Measurements from ENCODE around the gene RNF144A. TPM values are rescaled to one million over a fixed set of nuclear protein-coding genes. Genes with fewer than 3 reads are reported as not detected.

Gene RNF144A
- total and polyA plus RNA-seq, 10 of the 15 experiments (the other 5 are each of a cell fraction or from before 2014, with no cell fraction given), result 0.02 to 12.1 (median 0.48) TPM; not detected in 1

GRCh38 chr2:6930923-6931647 lies 13.9 kb downstream of the RNF144A start:
- no peaks in the 10 kb centered on the region for H3K79me2 ChIP-seq (ENCODE audit: control insufficient read depth, insufficient read depth, low read length)
- ChIA-PET SMC1A (ENCODE audit: uncharacterized antibody, unreplicated experiment) (interaction anchor here (2.2 to 2.3 kb wide), 2 partner anchors 9 to 11 kb away, joined by 11 read pairs; no protein-coding TSS in a partner anchor), RAD21 (ENCODE audit: unreplicated experiment) (no interaction called here), POLR2A (no interaction called here), CTCF (no interaction called here)
- peaks cover 4% of the 10 kb centered on the region; the same call in 1 of the 3 replicates for H3K9me3 ChIP-seq (replicated peaks; ENCODE audit: control insufficient read depth, insufficient read depth, low read length)
- no peak overlapping the region for H2AFZ ChIP-seq (ENCODE audit: control insufficient read depth, low read depth, low read length)
- H3K9ac ChIP-seq (ENCODE audit: control insufficient read depth, insufficient read depth, low read length), result no peak overlapping the region
- no peak overlapping the region for H3K27ac ChIP-seq (ENCODE audit: control insufficient read depth, insufficient read depth)
- no peak for TF ChIP-seq GABPA (IDR thresholded peaks at IDR 0.05; ENCODE audit: low read depth)
- no peak for TF ChIP-seq CREM (IDR thresholded peaks at IDR 0.05; ENCODE audit: low read depth)
- no peak for TF ChIP-seq MXI1 (IDR thresholded peaks at IDR 0.05; ENCODE audit: low read depth, low read length)
- no peak for TF ChIP-seq CHD4 (IDR thresholded peaks at IDR 0.05)
- no peak for TF ChIP-seq NFYA (IDR thresholded peaks at IDR 0.05; ENCODE audit: borderline replicate concordance, low read depth, low read length)
- no peak for TF ChIP-seq ZNF274 (IDR thresholded peaks at IDR 0.05; ENCODE audit: insufficient read depth, insufficient read length)
- TF ChIP-seq, protein P1, sequence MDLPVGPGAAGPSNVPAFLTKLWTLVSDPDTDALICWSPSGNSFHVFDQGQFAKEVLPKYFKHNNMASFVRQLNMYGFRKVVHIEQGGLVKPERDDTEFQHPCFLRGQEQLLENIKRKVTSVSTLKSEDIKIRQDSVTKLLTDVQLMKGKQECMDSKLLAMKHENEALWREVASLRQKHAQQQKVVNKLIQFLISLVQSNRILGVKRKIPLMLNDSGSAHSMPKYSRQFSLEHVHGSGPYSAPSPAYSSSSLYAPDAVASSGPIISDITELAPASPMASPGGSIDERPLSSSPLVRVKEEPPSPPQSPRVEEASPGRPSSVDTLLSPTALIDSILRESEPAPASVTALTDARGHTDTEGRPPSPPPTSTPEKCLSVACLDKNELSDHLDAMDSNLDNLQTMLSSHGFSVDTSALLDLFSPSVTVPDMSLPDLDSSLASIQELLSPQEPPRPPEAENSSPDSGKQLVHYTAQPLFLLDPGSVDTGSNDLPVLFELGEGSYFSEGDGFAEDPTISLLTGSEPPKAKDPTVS (IDR thresholded peaks at IDR 0.05; ENCODE audit: low read depth, low read length), result no peak
- TF ChIP-seq ZNF207 (IDR thresholded peaks at IDR 0.05; ENCODE audit: borderline replicate concordance), result no peak
- no peak for TF ChIP-seq HDAC6 (IDR thresholded peaks at IDR 0.05; ENCODE audit: unreplicated experiment)
- no peak for TF ChIP-seq TARDBP (IDR thresholded peaks at IDR 0.05; ENCODE audit: borderline replicate concordance)
- FAIRE-seq (no peak), DNase-seq (ENCODE audit: low read depth, low spot score) (no peak), ATAC-seq (0 out of 3 replicates have a peak, but pooled peaks have one; percentile 30)
- in situ Hi-C loops (cut with MboI) (no loop called here), intact Hi-C loops (cut with micrococcal nuclease; ENCODE audit: unreplicated experiment) (no loop called here)
- H3K4me2 ChIP-seq (ENCODE audit: control insufficient read depth, insufficient read depth), result no peak overlapping the region
- BruUV-seq (replicated peaks), result no TSS peak
- H3K4me3 ChIP-seq, result no peak overlapping the region
- H3K27me3 ChIP-seq (replicated peaks in 1 of 2; ENCODE audit: control insufficient read depth in 2 of 2, insufficient read depth in 2 of 2, low read length in 1 of 2), result no peaks in the 10 kb centered on the region
- peaks cover 9% of the 10 kb centered on the region; the same call in 1 of the 2 replicates for H3K4me1 ChIP-seq (ENCODE audit: control insufficient read depth, insufficient read depth, low read length)
- no peaks in the 10 kb centered on the region for H4K20me1 ChIP-seq (ENCODE audit: control insufficient read depth, insufficient read depth)
- no peaks in the 10 kb centered on the region for H3K36me3 ChIP-seq (ENCODE audit: control insufficient read depth in 2 of 2, insufficient read depth in 2 of 2, low read length in 1 of 2)
- WGBS (ENCODE audit: insufficient coverage, insufficient replicate concordance, low lambda C conversion rate, missing lambda C conversion rate), result 83% methylated on average over 4 of the region's 4 CpGs
